ENCODE measurements around the gene CLCN2. TPM values are rescaled to one million over a fixed set of nuclear protein-coding genes. Genes with fewer than 3 reads are reported as not detected.
A peak's percentile ranks its signal among the peaks of the same experiment; 100 is the strongest.

The CLCN2 gene
- total RNA-seq, 1 donor from 2014 or later, result 4.8 TPM

DNA sequence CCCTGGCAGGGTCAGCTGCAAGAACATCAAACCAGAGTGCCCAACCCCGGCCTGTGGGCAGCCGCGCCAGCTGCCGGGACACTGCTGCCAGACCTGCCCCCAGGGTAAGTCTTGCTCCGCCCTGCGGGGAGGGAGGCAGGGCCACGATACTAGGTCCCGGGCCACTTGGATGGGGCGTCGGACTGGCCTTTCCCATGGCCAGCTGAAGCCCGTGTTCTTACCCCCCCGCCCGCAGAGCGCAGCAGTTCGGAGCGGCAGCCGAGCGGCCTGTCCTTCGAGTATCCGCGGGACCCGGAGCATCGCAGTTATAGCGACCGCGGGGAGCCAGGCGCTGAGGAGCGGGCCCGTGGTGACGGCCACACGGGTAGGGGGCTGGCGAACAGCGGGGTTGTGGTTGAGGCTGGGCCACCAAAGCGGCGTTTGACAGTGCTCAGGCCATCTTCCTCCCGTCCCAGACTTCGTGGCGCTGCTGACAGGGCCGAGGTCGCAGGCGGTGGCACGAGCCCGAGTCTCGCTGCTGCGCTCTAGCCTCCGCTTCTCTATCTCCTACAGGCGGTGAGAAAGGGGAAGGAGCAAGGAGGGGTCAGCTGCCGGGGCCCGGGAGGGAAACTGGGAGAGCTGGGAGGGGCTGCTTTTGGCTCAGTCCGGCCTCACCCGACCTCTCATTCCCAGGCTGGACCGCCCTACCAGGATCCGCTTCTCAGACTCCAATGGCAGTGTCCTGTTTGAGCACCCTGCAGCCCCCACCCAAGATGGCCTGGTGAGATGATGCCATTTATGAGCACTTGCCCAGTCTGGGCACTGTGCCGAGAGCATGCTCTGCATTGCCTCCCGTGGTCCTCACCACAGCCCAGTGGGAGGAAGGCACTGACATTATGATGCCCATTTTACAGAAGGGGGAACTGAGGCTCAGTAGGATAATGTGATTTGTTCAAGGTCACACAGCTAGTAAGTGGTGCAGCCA is 20.1 kb upstream of the CLCN2 start:
- DNase-seq (ENCODE audit: low spot score) (no peak), ATAC-seq (no peak)

- ATAC-seq, result no peak
- DNase-seq (ENCODE audit: low spot score), result no peak
Observed at GRCh38 chr3:184380627-184381260, 19.3 kb upstream of the CLCN2 start.

DNA sequence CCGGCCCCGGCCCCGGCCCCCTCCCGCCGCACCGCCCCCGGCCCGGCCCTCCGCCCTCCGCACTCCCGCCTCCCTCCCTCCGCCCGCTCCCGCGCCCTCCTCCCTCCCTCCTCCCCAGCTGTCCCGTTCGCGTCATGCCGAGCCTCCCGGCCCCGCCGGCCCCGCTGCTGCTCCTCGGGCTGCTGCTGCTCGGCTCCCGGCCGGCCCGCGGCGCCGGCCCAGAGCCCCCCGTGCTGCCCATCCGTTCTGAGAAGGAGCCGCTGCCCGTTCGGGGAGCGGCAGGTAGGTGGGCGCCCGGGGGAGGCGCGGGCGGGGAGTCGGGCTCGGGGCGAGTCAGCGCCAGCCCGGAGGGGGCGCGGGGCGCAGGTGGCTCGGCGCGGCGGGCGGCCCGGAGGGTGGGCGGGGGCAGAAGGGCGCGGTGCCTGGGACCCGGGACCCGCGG is 18.8 kb upstream of the CLCN2 start:
- peak; percentile 76 for DNase-seq (ENCODE audit: low spot score)
- peak; percentile 52 for ATAC-seq

DNA sequence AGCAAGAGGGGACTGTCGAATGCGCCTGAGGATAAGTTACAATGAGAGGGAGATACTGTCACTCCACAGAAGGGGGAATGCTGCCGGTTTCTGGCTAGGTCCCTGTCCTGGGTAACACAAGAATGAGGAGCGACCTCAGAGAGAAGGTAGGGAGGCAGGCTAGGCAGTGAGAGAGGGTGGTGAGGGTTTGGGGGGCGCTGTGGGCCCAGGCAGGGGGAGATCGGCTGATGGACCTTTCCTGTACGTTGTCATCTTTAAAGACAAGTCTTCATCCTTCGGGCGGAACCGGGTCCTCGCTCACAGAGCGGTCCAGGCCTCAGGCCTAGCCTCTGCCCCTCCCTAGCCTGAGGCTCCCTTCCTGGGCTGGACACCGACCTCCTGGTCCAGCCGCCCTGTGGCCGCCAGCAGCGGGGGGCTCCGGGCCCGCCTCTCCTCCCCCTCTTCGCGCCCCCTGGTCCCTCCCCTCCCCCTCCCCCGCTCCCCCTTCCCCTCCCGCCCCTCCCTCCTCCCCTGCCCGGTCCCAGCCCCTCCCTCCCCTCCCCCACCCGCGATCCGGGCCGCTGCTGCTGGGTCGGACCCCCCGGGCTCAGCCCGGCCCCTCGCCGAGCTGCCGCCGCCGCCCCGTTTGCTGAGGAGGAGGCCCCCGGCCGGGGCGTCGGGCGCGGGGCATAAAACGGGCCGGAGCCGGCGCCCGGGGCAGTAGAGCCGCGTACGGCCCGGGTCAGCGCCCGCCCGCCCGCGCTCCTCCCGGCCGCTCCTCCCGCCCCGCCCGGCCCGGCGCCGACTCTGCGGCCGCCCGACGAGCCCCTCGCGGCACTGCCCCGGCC is 18.2 kb upstream of the CLCN2 start, which contains the start of gene CHRD:
Gene CHRD (plus strand): TSS at position 697 of the 827 bp plus-strand sequence. CDS start 265 bp downstream, outside the sequence.
- ATAC-seq (peak; percentile 23), DNase-seq (ENCODE audit: low spot score) (peak; percentile 53)

DNA sequence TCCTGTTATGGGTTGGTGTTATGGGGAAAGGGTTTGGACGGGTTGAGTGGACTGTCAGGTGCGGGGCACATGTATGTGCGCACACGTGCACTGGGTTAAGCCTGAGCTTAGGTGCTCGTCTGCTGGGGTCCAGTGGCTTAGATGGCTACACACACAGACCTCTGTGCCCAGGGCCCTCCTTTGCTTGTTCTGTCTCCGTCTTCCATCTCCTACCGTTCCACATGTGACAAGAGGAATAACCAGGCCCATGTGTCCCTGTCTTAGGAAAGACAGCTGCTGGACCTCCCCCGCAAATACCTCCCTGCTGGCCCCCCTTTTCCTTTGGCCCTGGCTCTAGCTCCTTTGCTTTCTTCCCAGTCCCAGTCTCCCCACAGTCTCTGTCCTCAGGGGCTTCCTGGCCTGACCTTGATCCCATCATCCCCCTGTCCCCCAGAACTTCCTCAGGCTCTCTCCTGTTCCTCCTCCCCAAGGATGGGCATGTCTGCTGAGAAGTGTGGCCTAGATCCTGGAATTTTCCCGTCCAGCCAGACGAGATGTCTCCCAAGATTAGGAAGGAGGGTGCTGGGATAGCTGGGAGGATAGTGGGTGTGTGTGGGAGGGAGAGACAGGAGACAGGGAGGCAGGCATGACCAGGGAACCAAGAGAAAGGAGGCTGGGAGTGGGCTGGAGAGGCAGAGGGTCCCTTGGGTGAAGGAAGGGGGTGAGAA is 17.4 kb upstream of the CLCN2 start:
- no peak for ATAC-seq
- DNase-seq (ENCODE audit: low spot score), result no peak

GRCh38 chr3:184377882-184378445 is 16.6 kb upstream of the CLCN2 start, which contains the start of gene THPO:
TSS of gene THPO (minus strand) at chr3:184378207. CDS start at chr3:184376259, 1,948 bp downstream.
- ATAC-seq (peak; percentile 84), DNase-seq (ENCODE audit: low spot score) (peak; percentile 93)

GRCh38 chr3:184377374-184377773 is 16.0 kb upstream of the CLCN2 start:
- DNase-seq (ENCODE audit: low spot score) (no peak), ATAC-seq (no peak)

DNA sequence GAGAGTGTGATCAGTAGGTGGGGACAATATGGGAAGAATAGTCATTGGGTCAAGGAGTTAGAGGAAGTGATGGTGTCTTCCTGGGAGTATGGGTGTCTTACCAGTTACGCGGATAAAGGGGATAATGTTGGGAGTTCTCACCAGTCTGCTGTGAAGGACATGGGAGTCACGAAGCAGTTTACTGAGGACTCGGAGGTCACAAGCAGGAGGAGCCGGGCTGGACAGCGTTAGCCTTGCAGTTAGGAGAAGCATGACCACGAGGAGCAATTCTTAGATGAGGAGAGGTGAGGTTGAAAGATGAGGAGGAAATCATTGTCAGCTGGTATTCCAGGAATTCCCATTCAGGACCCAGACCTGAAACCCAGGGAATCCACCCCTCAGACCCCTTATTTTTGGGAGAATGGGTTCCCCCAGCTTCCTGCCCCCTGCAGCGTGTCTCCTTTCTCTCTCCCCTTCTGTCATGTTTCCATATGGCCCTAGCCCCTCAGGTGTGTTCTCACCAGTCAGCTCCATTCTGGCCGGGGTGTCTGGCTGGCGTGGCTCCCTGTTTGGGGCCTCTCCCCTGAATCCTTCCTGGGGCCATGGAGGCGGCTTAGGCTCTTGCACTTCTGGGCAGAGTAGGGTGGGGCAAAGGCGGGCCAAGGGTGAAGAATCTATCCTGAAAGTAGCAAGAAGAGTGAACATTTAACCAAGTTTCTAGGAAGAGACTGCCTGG is 14.5 kb upstream of the CLCN2 start:
- no peak for DNase-seq (ENCODE audit: low spot score)
- ATAC-seq, result no peak

- no peak for DNase-seq (ENCODE audit: low spot score)
- no peak for ATAC-seq
Observed at GRCh38 chr3:184373422-184373821, 12.0 kb upstream of the CLCN2 start.

GRCh38 chr3:184372911-184373310 is 11.5 kb upstream of the CLCN2 start:
- DNase-seq (ENCODE audit: low spot score), result no peak
- ATAC-seq, result no peak

- ATAC-seq (no peak), DNase-seq (ENCODE audit: low spot score) (no peak)
Observed at GRCh38 chr3:184372296-184372821, 11.0 kb upstream of the CLCN2 start.

DNA sequence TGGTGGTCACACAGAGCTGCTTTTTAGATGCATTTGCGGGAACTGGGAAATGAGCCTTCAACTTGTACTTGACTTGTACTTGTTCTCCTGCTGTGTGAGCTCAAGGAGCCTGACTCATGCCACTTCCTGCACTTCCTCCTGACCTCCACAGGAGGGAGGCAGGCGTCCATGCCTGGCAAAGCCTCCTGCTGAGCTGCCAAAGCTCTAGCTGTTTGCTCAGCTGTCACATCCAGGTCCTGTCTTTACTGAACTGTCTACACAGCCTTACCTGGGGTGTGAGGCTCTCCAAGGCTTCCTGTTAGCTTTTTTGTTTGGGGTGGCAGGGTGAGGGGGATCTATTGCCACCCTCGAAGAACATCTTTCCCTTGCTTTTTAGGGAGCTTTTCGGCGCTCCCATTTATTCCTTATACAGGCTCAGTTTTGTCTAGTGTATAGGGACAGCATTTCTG is 10.2 kb upstream of the CLCN2 start:
- ATAC-seq (peak; percentile 94), DNase-seq (ENCODE audit: low spot score) (peak; percentile 85)

DNA sequence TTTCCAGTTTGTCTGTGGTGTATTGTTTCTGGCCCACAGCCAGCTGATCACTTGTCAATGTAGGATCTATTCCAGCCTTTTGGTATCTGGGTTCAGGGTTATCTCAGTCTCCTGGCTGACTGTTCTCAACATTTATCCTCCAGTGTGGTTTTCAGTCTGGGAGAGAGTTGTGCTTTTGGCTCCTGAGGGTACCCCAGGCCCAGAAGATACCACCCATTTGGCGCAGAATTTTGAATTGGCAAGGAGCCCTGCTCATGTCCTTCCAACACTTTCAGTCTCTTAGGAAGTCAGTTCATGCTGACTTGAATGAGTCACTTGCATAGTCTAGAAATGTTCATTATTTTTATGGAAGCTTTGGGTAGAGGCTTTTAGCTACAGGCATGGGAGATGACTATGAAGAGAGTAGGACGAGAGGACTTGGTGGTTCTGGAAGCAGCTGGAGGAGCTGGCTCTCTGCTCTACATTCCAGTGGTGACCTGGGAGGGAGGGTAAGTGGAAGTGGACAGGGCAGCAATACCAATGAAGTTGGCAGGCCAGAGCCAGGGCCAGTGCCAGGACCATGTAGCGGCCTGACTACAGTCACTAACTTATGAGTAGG is 7.3 kb upstream of the CLCN2 start:
- peak; percentile 79 for DNase-seq (ENCODE audit: low spot score)
- ATAC-seq, result peak; percentile 85

DNA sequence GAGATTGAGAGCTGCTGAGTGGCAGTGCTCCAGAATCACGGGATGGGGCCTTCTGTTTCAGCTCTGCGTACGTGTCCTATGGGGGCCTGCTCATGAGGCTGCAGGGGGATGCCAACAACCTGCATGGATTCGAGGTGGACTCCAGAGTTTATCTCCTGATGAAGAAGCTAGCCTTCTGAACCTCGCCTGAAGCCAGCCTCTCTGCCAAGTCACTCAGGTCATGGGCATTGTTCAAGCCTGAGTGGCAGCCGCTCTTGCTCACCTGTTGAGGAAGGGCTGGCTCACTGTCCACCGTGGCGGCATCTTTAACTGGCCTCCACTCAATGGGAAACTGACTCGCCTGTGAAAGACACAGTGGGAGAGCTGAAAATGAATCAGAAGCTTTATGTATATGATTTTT is 6.7 kb upstream of the CLCN2 start:
- DNase-seq (ENCODE audit: low spot score) (no peak), ATAC-seq (no peak)

DNA sequence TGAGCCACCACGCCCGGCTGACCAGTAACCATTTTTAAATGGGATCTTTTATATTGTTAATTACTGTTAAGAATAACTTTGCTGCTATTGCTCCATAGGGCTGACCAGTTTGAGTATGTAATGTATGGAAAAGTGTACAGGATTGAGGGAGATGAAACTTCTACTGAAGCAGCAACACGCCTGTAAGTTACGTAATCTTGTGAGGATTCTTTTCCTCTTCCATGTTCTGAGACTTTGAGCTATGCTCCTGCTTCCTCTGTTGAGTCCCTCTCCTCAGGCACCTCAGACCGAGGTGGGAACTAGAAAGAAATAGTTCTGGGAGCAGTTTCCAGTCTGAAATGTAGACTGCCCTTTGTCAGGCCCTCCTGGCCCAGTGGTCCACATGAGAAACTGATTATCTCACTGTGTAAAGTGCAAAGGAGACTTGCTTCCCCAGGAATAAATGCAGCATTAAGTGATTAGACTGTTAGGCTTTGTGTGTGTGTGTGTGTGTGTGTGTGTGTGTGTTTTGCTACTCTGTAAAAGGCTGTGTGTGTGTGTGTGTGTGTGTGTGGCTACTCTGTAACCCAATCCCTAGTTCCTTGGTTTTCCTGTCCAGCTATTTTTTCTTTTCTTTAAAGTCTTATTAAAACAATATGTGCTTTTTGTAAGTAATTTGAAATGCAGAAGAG is 5.3 kb upstream of the CLCN2 start:
- DNase-seq (ENCODE audit: low spot score) (no peak), ATAC-seq (no peak)

GRCh38 chr3:184362668-184363546 is 1.5 kb upstream of the CLCN2 start:
- peak; percentile 74 for ATAC-seq
- DNase-seq (ENCODE audit: low spot score), result peak; percentile 97

Measured in left lobe of liver (tissue), 2 donors.